Endodermal cell (in vitro differentiated cells): ENCODE results near the gene CHST9. TPM values are rescaled to one million over a fixed set of nuclear protein-coding genes. Genes with fewer than 3 reads are reported as not detected.

Experiments
- DNase-seq: peaks from one replicate; pipeline ENCODE4 v3.0.0-alpha.2; 2017
- H3K27ac ChIP-seq: 2 replicates; pipeline ENCODE4 v1.5.1; 2013; ENCODE audit warnings: mild to moderate bottlenecking, low read depth, low read length, moderate library complexity
- H3K27me3 ChIP-seq: 2 replicates; pipeline ENCODE4 v1.6.1; 2013; ENCODE audit warnings: mild to moderate bottlenecking, low read length, moderate library complexity; ENCODE audit not compliant: insufficient read depth, control insufficient read depth, poor library complexity, severe bottlenecking
- H3K36me3 ChIP-seq: 2 replicates; pipeline ENCODE4 v1.7.0; 2013; ENCODE audit warnings: mild to moderate bottlenecking, low read length, moderate library complexity; ENCODE audit not compliant: control insufficient read depth, insufficient read depth
- H3K4me1 ChIP-seq: one replicate; pipeline ENCODE4 v1.7.0; 2013; ENCODE audit warnings: low read length; ENCODE audit not compliant: control insufficient read depth, insufficient read depth
- H3K4me3 ChIP-seq: 2 replicates; pipeline ENCODE4 v1.5.1; 2013; ENCODE audit warnings: mild to moderate bottlenecking, low read length, moderate library complexity
- H3K9ac ChIP-seq: 2 replicates; pipeline ENCODE4 v1.6.1; 2013; ENCODE audit warnings: mild to moderate bottlenecking, low read length, moderate library complexity; ENCODE audit not compliant: poor library complexity, severe bottlenecking; ENCODE audit errors: extremely low read depth
- H3K9me3 ChIP-seq: 2 replicates; pipeline ENCODE4 v1.6.1; 2013; ENCODE audit warnings: mild to moderate bottlenecking, low read length, moderate library complexity; ENCODE audit not compliant: control insufficient read depth
- H3K27ac Mint-ChIP-seq: 2 replicates; pipeline ENCODE4 v1.8.0; 2020; ENCODE audit warnings: mixed read lengths
- H3K27me3 Mint-ChIP-seq: 2 replicates; pipeline ENCODE4 v1.8.0; 2021; ENCODE audit warnings: mild to moderate bottlenecking, mixed read lengths; ENCODE audit not compliant: insufficient read depth
- H3K36me3 Mint-ChIP-seq: 2 replicates; pipeline ENCODE4 v1.8.0; 2020; ENCODE audit warnings: low read depth, mixed read lengths
- H3K4me1 Mint-ChIP-seq: 2 replicates; pipeline ENCODE4 v1.8.0; 2020; ENCODE audit warnings: mixed read lengths
- H3K4me3 Mint-ChIP-seq: 2 replicates; pipeline ENCODE4 v1.8.0; 2020; ENCODE audit warnings: mild to moderate bottlenecking, moderate library complexity, mixed read lengths
- H3K9me3 Mint-ChIP-seq: 2 replicates; pipeline ENCODE4 v1.8.0; 2020; ENCODE audit warnings: mild to moderate bottlenecking, mixed read lengths
- CTCF ChIP-seq: fragments of 200-600 bp; sonication (generic); conservative IDR thresholded peaks from 2 replicates; pipeline ENCODE4 v1.5.0; 2021; ENCODE audit warnings: antibody characterized with exemption, mild to moderate bottlenecking
- WGBS, 2 experiments: methylation state at CpG; one replicate each; pipeline versions ENCODE4 v1.1.5 to v1.1.7; 2013; ENCODE audit warnings: missing lambda C conversion rate in 2 of 2, mixed read lengths in 1 of 2; ENCODE audit not compliant: insufficient coverage in 1 of 2, insufficient read length in 1 of 2; 5-methylcytosine and 5-hydroxymethylcytosine counted together
- total RNA-seq, 2 donors: library from RNA; stranded (reverse); fragmentation: NEBNext Ultra II Directional in 1 of 2; extraction: Animal tissue kit (Norgen Biotek cat#: 25700) in 1 of 2; gene quantifications; 2 replicates in 1 of 2; 3 replicates in 1 of 2; pipeline ENCODE4 v1.2.1, GENCODE V29; 2021

Gene CHST9
- total RNA-seq, 2 donors from 2014 or later, result 47.5 to 75.8 TPM

- no peaks in the 10 kb centered on the region for H3K27me3 ChIP-seq
- peaks cover 12% of the 10 kb centered on the region for H3K9me3 ChIP-seq
- Mint-ChIP-seq H3K4me1 (no peaks in the 10 kb centered on the region), H3K9me3 (peaks cover 6% of the 10 kb centered on the region), H3K27ac (no peak overlapping the region), H3K36me3 (peaks cover 31% of the 10 kb centered on the region), H3K4me3 (no peak overlapping the region), H3K27me3 (no peaks in the 10 kb centered on the region)
- no peaks in the 10 kb centered on the region for H3K36me3 ChIP-seq
- no peak overlapping the region for H3K9ac ChIP-seq
- H3K4me3 ChIP-seq, result no peak overlapping the region
- TF ChIP-seq CTCF, result no peak
- no peak for DNase-seq
- no peaks in the 10 kb centered on the region for H3K4me1 ChIP-seq
- H3K27ac ChIP-seq, result no peak overlapping the region
These were observed 195.3 kb downstream of the CHST9 start for GRCh38 chr18:26989842-26990241.

- Mint-ChIP-seq H3K9me3 (no peaks in the 10 kb centered on the region), H3K36me3 (peaks cover 6% of the 10 kb centered on the region), H3K4me3 (no peak overlapping the region), H3K4me1 (peaks cover 14% of the 10 kb centered on the region), H3K27me3 (no peaks in the 10 kb centered on the region), H3K27ac (no peak overlapping the region)
- Histone ChIP-seq H3K27ac (no peak overlapping the region), H3K9me3 (no peaks in the 10 kb centered on the region), H3K4me1 (peaks cover 5% of the 10 kb centered on the region), H3K36me3 (no peaks in the 10 kb centered on the region), H3K27me3 (no peaks in the 10 kb centered on the region), H3K4me3 (no peak overlapping the region), H3K9ac (no peak overlapping the region)
- no peak for TF ChIP-seq CTCF
- DNase-seq, result no peak
- WGBS, 2 experiments, result 90 to 95% methylated on average over 5 to 6 of the region's 6 CpGs
These were observed 203.6 kb downstream of the CHST9 start for GRCh38 chr18:26981360-26982082.

- no peak for TF ChIP-seq CTCF
- H3K9me3 Mint-ChIP-seq, result no peaks in the 10 kb centered on the region
- H3K4me1 ChIP-seq, result peaks cover 5% of the 10 kb centered on the region
These were observed 206.2 kb downstream of the CHST9 start for GRCh38 chr18:26978812-26979341.

More at GRCh38 chr18:26978812-26979341, 206.2 kb downstream of the CHST9 start:
- Mint-ChIP-seq H3K4me1 (peaks cover 16% of the 10 kb centered on the region), H3K27ac (no peak overlapping the region), H3K27me3 (no peaks in the 10 kb centered on the region), H3K36me3 (peaks cover 8% of the 10 kb centered on the region), H3K4me3 (no peak overlapping the region)
- Histone ChIP-seq H3K27me3 (no peaks in the 10 kb centered on the region), H3K27ac (no peak overlapping the region), H3K9me3 (no peaks in the 10 kb centered on the region), H3K4me3 (no peak overlapping the region), H3K36me3 (no peaks in the 10 kb centered on the region), H3K9ac (no peak overlapping the region)
- 89 to 100% methylated on average over 1 to 2 of the region's 4 CpGs for WGBS, 2 experiments
- DNase-seq, result no peak
